KMS-11 (cell line): Measurements from ENCODE around the gene FRYL.

Experiments used
- H2AFZ ChIP-seq: fragments of 200-600 bp; sonication (generic); 2 replicates; pipeline ENCODE4 v1.6.1; 2016; ENCODE audit warnings: antibody characterized with exemption, mixed run types, low read depth
- H3K27ac ChIP-seq: fragments of 200-600 bp; sonication (generic); 2 replicates; pipeline ENCODE4 v1.6.1; 2016; ENCODE audit warnings: mild to moderate bottlenecking, mixed run types
- H3K27me3 ChIP-seq: fragments of 200-600 bp; sonication (generic); 2 replicates; pipeline ENCODE4 v1.6.1; 2017; ENCODE audit warnings: mild to moderate bottlenecking, low read depth, mixed run types, moderate library complexity; ENCODE audit not compliant: insufficient read depth
- H3K36me3 ChIP-seq: fragments of 200-600 bp; sonication (generic); 2 replicates; pipeline ENCODE4 v1.6.1; 2017; ENCODE audit warnings: mild to moderate bottlenecking, mixed run types; ENCODE audit not compliant: insufficient read depth
- H3K4me1 ChIP-seq: fragments of 200-600 bp; sonication (generic); 2 replicates; pipeline ENCODE4 v1.6.1; 2016; ENCODE audit warnings: mild to moderate bottlenecking, low read depth, mixed run types; ENCODE audit not compliant: poor library complexity, severe bottlenecking
- H3K4me2 ChIP-seq: fragments of 200-600 bp; sonication (generic); 2 replicates; pipeline ENCODE4 v1.7.0; 2016; ENCODE audit warnings: mild to moderate bottlenecking, mixed run types
- H3K4me3 ChIP-seq: fragments of 200-600 bp; sonication (generic); IDR thresholded peaks from 2 replicates; pipeline ENCODE4 v1.6.1; 2017; ENCODE audit warnings: low read depth, low read length, mixed read lengths; ENCODE audit not compliant: insufficient read depth
- H3K79me2 ChIP-seq: fragments of 200-600 bp; sonication (generic); 2 replicates; pipeline ENCODE4 v1.6.1; 2016; ENCODE audit warnings: low read depth, mixed run types; ENCODE audit not compliant: insufficient read depth
- H3K9ac ChIP-seq: fragments of 200-600 bp; sonication (generic); 2 replicates; pipeline ENCODE4 v1.6.1; 2016; ENCODE audit warnings: mild to moderate bottlenecking, mixed run types
- H4K20me1 ChIP-seq: fragments of 200-600 bp; sonication (generic); 2 replicates; pipeline ENCODE4 v1.6.1; 2016; ENCODE audit warnings: mild to moderate bottlenecking, mixed run types; ENCODE audit not compliant: insufficient read depth
- TF ChIP-seq, protein P1 (sequence below): fragments of 200-600 bp; sonication (generic); conservative IDR thresholded peaks from 2 replicates; pipeline ENCODE4 v1.6.1; 2017; ENCODE audit warnings: low read depth, mild to moderate bottlenecking, antibody characterized with exemption, low read length, moderate library complexity, mixed read lengths

The FRYL gene

DNA sequence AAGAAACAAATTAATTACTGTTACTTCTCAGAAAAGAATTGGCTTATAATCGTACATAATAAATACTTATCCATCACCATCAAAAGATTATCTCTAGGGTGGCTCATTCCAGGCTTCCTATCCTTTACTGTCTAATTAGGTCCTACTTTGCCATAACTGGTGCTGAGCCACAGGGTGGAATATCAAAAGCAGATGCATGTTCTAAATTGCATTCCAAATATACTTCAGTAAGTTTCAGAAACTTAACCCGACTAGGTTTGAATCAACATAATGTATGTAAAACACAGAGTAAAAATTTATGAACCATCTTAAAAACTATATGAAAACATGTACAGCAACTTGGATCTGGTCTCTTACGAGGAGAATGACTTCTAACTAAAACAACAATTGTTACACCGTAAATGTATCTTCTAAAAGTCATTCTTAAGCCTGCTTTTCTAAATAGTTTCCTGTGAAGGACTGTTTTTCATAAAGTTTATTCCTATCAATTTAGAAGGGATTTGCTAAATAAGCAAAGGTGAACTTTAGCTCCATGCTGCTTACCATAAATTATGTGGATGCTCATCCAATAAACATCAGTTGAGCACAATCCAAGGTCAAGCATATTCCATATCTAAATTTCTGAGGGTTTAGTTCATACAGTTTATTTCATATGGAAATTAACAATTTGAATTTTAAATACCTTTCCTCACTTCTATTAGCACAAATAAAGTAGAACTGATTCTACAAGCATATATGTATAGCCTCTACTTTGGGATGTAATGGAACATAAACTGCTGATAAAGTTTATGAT is 276.6 kb downstream of the FRYL start:
- peak overlapping the region; percentile 45; the same call in 1 of the 2 replicates for H3K9ac ChIP-seq
- H3K4me3 ChIP-seq, result no peak overlapping the region
- H3K4me2 ChIP-seq, result peak overlapping the region; percentile 43

DNA sequence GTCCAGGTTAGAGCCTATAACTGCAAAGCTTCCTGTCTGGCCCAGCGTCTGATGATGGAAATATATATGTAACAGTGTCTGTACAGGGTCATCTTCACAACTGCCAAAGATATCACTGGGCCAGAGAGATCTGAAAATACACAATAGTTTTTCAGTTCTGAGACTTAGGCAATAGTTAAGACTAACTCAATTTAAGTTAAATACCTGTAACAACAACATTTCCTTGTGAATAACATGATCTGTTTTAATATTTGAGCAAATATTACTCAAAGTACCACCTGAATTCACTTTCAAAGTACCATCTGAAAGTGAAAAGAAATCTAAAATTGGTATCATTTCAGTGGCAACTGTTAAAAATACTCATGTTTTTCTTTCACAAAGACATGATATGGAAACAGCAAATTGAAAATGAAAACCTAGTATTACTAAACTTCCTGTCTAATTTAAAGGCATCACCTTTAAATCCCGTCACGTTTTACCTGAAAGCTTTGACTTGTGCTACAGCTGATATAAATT is 280.5 kb downstream of the FRYL start:
- H3K9ac ChIP-seq, result no peak overlapping the region
- no peak overlapping the region for H3K27ac ChIP-seq
- H3K27me3 ChIP-seq, result no peaks in the 10 kb centered on the region
- peak overlapping the region; percentile 37; the same call in 1 of the 2 replicates for H3K4me2 ChIP-seq
- H4K20me1 ChIP-seq, result no peaks in the 10 kb centered on the region
- no peaks in the 10 kb centered on the region for H3K79me2 ChIP-seq
- H3K36me3 ChIP-seq, result no peaks in the 10 kb centered on the region
- H2AFZ ChIP-seq, result no peak overlapping the region
- TF ChIP-seq, protein P1, sequence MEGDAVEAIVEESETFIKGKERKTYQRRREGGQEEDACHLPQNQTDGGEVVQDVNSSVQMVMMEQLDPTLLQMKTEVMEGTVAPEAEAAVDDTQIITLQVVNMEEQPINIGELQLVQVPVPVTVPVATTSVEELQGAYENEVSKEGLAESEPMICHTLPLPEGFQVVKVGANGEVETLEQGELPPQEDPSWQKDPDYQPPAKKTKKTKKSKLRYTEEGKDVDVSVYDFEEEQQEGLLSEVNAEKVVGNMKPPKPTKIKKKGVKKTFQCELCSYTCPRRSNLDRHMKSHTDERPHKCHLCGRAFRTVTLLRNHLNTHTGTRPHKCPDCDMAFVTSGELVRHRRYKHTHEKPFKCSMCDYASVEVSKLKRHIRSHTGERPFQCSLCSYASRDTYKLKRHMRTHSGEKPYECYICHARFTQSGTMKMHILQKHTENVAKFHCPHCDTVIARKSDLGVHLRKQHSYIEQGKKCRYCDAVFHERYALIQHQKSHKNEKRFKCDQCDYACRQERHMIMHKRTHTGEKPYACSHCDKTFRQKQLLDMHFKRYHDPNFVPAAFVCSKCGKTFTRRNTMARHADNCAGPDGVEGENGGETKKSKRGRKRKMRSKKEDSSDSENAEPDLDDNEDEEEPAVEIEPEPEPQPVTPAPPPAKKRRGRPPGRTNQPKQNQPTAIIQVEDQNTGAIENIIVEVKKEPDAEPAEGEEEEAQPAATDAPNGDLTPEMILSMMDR, result no peak
- peaks cover 52% of the 10 kb centered on the region for H3K4me1 ChIP-seq
- H3K4me3 ChIP-seq, result no peak overlapping the region

More for the DNA sequence above, 276.6 kb downstream of the FRYL start:
- H3K4me1 ChIP-seq, result peaks cover 60% of the 10 kb centered on the region
- H3K79me2 ChIP-seq, result no peaks in the 10 kb centered on the region
- no peaks in the 10 kb centered on the region for H3K36me3 ChIP-seq
- no peaks in the 10 kb centered on the region for H4K20me1 ChIP-seq
- no peak overlapping the region for H2AFZ ChIP-seq
- TF ChIP-seq, protein P1, result no peak
- no peaks in the 10 kb centered on the region for H3K27me3 ChIP-seq
- H3K27ac ChIP-seq, result peak overlapping the region; percentile 74

DNA sequence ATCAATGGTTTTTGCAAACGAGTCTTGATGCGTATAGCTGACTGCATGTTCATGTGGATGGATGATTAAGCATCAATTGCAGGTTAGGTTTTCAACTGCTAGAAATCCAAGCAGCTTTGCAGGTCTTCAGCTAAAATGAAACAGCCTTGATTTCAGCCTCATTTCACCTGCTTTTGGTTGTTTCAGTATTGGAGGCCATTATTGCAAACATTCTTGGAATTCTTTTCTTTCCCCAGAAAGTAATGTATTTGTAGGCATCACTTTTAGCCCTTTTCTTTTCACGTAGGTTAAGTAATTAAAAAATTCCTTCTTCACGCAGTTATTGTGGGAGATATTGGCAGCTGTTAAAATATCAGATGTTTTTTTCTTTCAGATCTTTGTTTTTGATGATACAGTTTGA is 281.2 kb downstream of the FRYL start:
- TF ChIP-seq, protein P1, result no peak
- no peaks in the 10 kb centered on the region for H4K20me1 ChIP-seq
- H3K36me3 ChIP-seq, result no peaks in the 10 kb centered on the region
- no peak overlapping the region for H2AFZ ChIP-seq
- no peak overlapping the region for H3K27ac ChIP-seq
- no peak overlapping the region for H3K4me3 ChIP-seq
- no peaks in the 10 kb centered on the region for H3K79me2 ChIP-seq
- peaks cover 45% of the 10 kb centered on the region for H3K4me1 ChIP-seq
- no peaks in the 10 kb centered on the region for H3K27me3 ChIP-seq
- H3K4me2 ChIP-seq, result no peak overlapping the region
- no peak overlapping the region for H3K9ac ChIP-seq

DNA sequence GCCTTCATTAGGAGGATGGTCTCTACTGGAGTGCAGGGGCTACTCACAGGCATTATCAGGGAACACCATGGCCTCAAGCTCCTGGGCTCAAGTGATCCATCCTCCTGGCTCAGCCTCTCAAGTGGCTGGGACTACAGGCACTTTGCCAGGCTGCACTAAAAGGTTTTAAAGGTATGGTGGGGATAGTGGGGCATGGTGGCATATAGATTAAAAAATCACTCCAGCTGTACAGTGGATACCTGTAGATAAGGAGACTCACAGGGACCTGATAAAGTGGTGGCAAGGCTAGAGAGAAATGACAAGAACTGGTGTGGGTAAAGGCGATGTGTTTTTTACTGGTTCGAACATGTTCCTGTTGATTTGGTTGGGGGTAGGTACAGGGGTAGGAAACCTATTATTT is 284.1 kb downstream of the FRYL start:
- H3K27me3 ChIP-seq, result no peaks in the 10 kb centered on the region
- no peak overlapping the region for H2AFZ ChIP-seq
- H3K4me1 ChIP-seq, result peaks cover 17% of the 10 kb centered on the region
- no peaks in the 10 kb centered on the region for H3K36me3 ChIP-seq
- no peaks in the 10 kb centered on the region for H4K20me1 ChIP-seq
- no peak overlapping the region for H3K27ac ChIP-seq
- no peaks in the 10 kb centered on the region for H3K79me2 ChIP-seq
- TF ChIP-seq, protein P1, result no peak
- H3K4me2 ChIP-seq, result no peak overlapping the region
- H3K9ac ChIP-seq, result no peak overlapping the region
- no peak overlapping the region for H3K4me3 ChIP-seq
